AG04450 (cell line): ENCODE results near the gene PPM1N. TPM values are rescaled to one million over a fixed set of nuclear protein-coding genes. Genes with fewer than 3 reads are reported as not detected.

Experiments
- CTCF ChIA-PET: fragments of 300-600, 350-600 bp; formaldehyde crosslinking; extraction: SDS; loops from one replicate; lab custom pipeline; 2022; ENCODE audit warnings: antibody characterized with exemption, inconsistent platforms; lab: Charles Lee
- POLR2A ChIA-PET: fragments of 350-600 bp; formaldehyde crosslinking; extraction: SDS; loops from one replicate; lab custom pipeline; 2021; ENCODE audit warnings: antibody characterized with exemption, inconsistent platforms; lab: Yijun Ruan, JAX
- DNase-seq: peaks from one replicate; pipeline ENCODE4 v3.0.0-alpha.2; 2011; ENCODE audit warnings: low read depth, low spot score
- H3K27ac ChIP-seq: one replicate; pipeline ENCODE4 v1.5.1; 2012; ENCODE audit warnings: low read depth, low read length, control low read depth
- H3K27me3 ChIP-seq: one replicate; pipeline ENCODE4 v1.6.0; 2012; ENCODE audit warnings: low read length; ENCODE audit not compliant: control insufficient read depth, insufficient read depth
- H3K4me3 ChIP-seq: 2 replicates; pipeline ENCODE4 v1.5.1; 2011; ENCODE audit warnings: mild to moderate bottlenecking, low read depth, low read length, control low read depth
- H3K9me3 ChIP-seq: 2 replicates; pipeline ENCODE4 v1.5.1; 2012; ENCODE audit warnings: low read length; ENCODE audit not compliant: control insufficient read depth, insufficient read depth
- polyA plus RNA-seq: library from polyadenylated mRNA; depleted of rRNA; stranded (reverse); fragments of >200 nt; gene quantifications from 2 replicates; pipeline ENCODE4 v1.2.3, GENCODE V29; 2011
- TF ChIP-seq, protein P1 (sequence below): IDR thresholded peaks from 2 replicates; pipeline ENCODE4 v1.5.1; 2011; ENCODE audit warnings: low read depth, low read length, control low read depth, inconsistent platforms

The PPM1N gene
- polyA plus RNA-seq, 1 experiment: 1.5 TPM

DNA sequence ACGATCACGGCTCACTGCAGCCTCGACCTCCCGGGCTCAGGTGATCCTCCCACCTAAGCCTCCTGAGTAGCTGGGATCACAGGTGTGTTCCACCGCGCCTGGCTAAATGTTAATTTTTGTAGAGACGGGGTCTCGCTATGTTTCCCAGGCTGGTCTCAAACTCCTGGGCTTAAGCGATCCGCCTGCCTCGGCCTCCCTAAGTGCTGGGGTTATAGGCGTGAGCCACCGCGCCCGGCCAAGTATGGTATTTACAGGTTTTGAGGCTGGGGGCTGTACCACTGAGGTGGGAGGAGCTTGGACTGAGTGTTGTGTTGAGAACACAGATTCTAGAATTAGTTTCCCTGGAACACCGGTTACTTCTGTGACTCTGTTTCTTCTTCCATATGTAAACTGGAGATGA lies 452 bp upstream of the PPM1N start:
- ChIA-PET POLR2A (interaction anchor here (0.6 kb wide), 1 partner anchor 20 kb away, joined by 6 read pairs; no protein-coding TSS in a partner anchor), CTCF (interaction anchor here (1.2 to 6.9 kb wide), 2 partner anchors 12 to 19 kb away, joined by 4 to 54 read pairs; no protein-coding TSS in a partner anchor)
- Histone ChIP-seq H3K27me3 (peaks cover 4% of the 10 kb centered on the region), H3K9me3 (peaks cover 3% of the 10 kb centered on the region; the same call in 1 of the 2 replicates), H3K4me3 (no peak overlapping the region), H3K27ac (no peak overlapping the region)
- DNase-seq: no peak
- TF ChIP-seq, protein P1, sequence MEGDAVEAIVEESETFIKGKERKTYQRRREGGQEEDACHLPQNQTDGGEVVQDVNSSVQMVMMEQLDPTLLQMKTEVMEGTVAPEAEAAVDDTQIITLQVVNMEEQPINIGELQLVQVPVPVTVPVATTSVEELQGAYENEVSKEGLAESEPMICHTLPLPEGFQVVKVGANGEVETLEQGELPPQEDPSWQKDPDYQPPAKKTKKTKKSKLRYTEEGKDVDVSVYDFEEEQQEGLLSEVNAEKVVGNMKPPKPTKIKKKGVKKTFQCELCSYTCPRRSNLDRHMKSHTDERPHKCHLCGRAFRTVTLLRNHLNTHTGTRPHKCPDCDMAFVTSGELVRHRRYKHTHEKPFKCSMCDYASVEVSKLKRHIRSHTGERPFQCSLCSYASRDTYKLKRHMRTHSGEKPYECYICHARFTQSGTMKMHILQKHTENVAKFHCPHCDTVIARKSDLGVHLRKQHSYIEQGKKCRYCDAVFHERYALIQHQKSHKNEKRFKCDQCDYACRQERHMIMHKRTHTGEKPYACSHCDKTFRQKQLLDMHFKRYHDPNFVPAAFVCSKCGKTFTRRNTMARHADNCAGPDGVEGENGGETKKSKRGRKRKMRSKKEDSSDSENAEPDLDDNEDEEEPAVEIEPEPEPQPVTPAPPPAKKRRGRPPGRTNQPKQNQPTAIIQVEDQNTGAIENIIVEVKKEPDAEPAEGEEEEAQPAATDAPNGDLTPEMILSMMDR: no peak

DNA sequence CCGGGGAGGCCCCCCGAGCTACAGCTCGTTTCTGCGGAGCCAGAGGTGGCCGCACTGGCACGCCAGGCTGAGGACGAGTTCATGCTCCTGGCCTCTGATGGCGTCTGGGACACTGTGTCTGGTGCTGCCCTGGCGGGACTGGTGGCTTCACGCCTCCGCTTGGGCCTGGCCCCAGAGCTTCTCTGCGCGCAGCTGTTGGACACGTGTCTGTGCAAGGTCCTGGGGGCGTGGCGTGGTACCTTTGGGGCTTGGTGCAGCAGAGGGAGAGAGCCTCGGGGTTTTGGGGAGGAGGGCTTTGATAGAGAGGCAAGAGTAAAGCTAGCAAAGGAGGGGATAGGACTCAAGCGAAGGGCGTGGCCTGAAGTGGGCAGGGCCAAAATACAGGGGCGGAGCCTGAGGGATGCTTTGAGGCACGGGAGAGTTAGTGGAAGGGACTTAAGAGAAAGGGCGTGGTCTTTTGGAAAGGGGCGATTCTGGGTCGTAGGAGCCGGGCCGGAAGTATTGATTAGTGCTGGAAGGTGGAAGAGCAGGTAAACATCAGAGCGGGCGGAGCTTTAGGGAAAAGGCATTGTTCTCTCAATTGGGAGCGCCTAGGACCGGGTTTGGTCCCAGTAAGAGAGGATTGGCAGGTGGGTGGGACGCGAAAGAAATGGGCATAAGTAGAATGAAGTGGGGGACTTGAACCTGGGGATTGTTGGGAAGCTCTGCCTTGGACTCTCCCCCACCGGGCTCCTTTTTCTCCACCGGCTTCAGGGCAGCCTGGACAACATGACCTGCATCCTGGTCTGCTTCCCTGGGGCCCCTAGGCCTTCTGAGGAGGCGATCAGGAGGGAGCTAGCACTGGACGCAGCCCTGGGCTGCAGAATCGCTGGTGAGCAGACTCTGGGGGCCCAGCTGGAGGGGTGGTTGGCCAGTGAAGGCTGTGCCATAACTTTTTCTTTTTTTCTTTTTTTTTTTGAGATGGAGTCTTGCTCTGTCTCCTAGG lies 1.2 kb downstream of the PPM1N start:
- no peak for DNase-seq

DNA sequence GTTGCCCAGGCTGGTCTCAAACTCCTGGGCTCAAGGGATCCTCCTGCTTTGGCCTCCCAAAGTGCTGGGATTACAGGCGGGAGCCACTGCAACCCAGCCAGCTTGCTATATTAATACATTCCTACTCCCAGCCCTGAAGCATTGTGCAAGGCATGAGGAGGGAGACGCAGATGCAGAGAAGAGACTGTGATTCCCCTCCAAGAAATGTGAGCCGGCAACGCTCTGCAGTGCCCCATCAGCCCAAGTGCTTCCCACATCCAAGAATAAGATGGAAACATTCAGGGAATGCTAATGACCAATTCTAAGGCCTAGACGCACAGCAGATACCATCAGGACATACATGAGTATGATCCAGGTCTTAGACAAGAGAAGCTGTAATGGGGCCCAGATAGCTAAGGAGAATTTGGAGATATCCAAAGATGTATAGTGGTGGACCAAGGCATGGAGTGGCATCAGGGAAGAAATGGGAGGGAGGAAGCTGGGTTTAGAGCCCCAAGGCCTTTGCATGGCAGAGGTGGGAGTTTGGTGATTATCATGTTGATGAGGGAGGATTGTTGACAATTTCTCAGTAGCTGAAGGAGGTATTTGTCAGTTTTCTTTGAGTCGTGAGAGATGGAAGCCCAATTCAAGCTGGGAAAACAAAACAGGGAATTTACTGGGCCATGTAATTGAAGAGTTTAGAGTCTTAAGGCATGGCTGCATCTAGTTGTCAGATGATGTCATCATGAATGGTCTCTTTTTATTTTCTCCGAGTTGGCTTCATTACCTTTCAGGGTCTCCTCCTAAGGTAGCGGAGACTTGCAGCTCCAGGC lies 2.9 kb downstream of the PPM1N start:
- ChIA-PET POLR2A (no interaction called here), CTCF (interaction anchor here (6.9 kb wide), 1 partner anchor 15 kb away, joined by 54 read pairs; no protein-coding TSS in a partner anchor)
- H3K27ac ChIP-seq: no peak overlapping the region
- no peak overlapping the region for H3K4me3 ChIP-seq
- DNase-seq: no peak
- peaks cover 4% of the 10 kb centered on the region for H3K27me3 ChIP-seq
- peaks cover 3% of the 10 kb centered on the region; the same call in 1 of the 2 replicates for H3K9me3 ChIP-seq
- TF ChIP-seq, protein P1: no peak

More for the DNA sequence above, 1.2 kb downstream of the PPM1N start:
- POLR2A ChIA-PET: interaction anchor here (0.6 kb wide), 1 partner anchor 218 kb away, joined by 3 read pairs; no protein-coding TSS in a partner anchor
- CTCF ChIA-PET: interaction anchor here (0.6 to 6.9 kb wide), 3 partner anchors 14 to 182 kb away, joined by 3 to 54 read pairs (median 3); no protein-coding TSS in a partner anchor
- Histone ChIP-seq H3K27me3 (peaks cover 4% of the 10 kb centered on the region), H3K27ac (no peak overlapping the region), H3K4me3 (no peak overlapping the region), H3K9me3 (peaks cover 3% of the 10 kb centered on the region; the same call in 1 of the 2 replicates)
- TF ChIP-seq, protein P1: no peak

DNA sequence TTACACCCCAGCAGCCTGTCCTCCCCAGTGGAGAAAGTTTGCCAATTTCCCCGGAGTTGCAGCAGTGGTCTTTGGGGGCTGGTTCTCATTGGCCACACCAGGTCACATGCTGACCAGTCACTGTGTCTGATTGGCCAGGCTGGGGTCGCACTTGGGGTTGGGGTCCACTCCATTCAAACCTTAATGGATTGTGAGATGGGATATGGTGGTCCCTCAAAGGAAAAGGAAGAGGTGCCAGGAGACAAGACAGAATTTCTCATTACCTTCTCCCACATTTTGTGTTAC lies 3.4 kb downstream of the PPM1N start:
- Histone ChIP-seq H3K4me3 (no peak overlapping the region), H3K9me3 (peaks cover 3% of the 10 kb centered on the region; the same call in 1 of the 2 replicates), H3K27me3 (peaks cover 4% of the 10 kb centered on the region), H3K27ac (no peak overlapping the region)
- DNase-seq: no peak
- ChIA-PET CTCF (no interaction called here), POLR2A (no interaction called here)
- TF ChIP-seq, protein P1: no peak
